GM12801 (cell line): ENCODE measurements around the gene LMX1B.

Source experiments
- TF ChIP-seq, protein P1 (sequence below): IDR thresholded peaks from one replicate; pipeline ENCODE4 v1.5.1; 2011; ENCODE audit warnings: control low read depth; ENCODE audit not compliant: insufficient read length; ENCODE audit errors: extremely low read depth

The LMX1B gene

GRCh38 chr9:126613651-126614050 is at the start of gene LMX1B:
Gene LMX1B (plus strand): TSS chr9:126613928. CDS start chr9:126614450, 522 bp downstream.
- TF ChIP-seq, protein P1, sequence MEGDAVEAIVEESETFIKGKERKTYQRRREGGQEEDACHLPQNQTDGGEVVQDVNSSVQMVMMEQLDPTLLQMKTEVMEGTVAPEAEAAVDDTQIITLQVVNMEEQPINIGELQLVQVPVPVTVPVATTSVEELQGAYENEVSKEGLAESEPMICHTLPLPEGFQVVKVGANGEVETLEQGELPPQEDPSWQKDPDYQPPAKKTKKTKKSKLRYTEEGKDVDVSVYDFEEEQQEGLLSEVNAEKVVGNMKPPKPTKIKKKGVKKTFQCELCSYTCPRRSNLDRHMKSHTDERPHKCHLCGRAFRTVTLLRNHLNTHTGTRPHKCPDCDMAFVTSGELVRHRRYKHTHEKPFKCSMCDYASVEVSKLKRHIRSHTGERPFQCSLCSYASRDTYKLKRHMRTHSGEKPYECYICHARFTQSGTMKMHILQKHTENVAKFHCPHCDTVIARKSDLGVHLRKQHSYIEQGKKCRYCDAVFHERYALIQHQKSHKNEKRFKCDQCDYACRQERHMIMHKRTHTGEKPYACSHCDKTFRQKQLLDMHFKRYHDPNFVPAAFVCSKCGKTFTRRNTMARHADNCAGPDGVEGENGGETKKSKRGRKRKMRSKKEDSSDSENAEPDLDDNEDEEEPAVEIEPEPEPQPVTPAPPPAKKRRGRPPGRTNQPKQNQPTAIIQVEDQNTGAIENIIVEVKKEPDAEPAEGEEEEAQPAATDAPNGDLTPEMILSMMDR, result no peak

GRCh38 chr9:126564128-126564527 is 49.6 kb upstream of the LMX1B start:
- TF ChIP-seq, protein P1, result no peak

DNA sequence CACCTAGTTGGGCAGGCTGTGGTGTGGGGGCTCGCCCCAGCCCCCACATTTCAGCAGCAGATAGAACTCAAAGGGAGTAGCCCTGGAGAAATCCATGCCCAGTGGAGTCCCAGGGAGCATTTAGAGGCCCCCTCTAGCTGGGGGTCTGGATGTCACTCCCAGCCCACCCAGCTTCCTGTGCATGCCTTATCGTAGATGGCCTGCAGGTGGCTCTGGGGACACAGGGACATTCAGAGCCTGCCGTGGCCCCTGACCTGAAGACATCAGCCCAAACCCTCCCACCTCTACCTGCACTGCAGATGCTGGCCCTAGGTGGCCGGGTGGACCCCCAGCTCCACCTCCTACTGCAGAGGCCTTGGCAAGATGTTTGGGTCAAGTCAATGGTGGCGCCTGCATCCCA is 49.0 kb upstream of the LMX1B start:
- TF ChIP-seq, protein P1, result no peak

DNA sequence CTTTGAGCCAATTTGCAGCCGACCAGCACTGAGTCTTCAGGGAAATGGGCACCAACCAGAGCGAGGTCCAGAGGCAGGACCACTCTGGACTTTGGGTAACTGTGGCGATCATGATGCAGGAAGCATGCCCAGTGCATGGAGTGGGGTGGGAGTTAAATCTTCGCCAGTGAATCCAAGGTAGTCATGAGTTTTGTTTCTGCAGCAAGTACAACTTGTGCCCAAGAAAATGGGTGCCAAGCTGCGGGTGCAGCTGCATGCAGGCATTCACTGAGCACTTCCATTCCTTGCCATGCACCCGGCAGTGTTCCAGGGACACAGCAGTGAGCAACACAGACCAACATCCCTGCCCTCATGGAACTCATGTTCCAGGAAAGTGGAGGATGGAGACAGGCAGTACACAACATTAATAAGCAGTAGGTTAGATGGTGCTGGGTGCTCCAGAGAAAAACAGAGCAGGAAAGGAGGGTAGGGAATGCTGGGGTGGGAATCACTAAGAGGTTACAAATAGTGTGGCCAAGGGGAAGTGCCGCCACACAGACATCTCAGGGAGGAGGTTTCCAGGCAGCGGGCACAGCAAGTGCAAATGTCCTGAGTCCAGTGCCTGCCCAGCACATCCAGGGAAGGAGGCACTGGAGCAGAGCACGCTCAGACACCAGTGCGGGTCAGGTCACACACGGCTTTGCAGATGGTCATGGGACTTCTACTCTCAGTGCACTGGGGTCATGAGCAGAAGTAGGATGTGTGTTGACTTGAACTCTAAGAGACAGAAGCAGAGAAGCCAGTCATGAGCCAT is 48.2 kb upstream of the LMX1B start:
- TF ChIP-seq, protein P1, result no peak

DNA sequence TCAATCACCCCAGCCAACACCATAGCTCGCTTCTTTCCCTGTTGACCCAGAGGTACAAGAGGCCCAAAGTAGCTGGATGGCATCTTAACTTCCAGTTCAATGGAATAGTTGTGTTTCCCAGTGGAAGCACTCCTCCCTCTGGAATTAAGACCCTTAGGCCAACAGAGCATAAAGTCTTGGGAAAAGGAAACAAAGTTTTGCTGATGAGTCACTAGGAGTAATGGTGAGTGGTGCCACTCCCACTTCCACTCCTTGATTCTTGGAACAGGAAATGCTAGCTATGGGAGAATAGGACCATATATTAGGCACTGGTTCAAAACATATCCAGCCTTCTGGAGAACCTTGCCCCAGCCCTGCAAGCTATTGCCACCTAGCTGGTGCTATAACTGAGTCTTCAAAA is 44.7 kb upstream of the LMX1B start:
- TF ChIP-seq, protein P1, result no peak

DNA sequence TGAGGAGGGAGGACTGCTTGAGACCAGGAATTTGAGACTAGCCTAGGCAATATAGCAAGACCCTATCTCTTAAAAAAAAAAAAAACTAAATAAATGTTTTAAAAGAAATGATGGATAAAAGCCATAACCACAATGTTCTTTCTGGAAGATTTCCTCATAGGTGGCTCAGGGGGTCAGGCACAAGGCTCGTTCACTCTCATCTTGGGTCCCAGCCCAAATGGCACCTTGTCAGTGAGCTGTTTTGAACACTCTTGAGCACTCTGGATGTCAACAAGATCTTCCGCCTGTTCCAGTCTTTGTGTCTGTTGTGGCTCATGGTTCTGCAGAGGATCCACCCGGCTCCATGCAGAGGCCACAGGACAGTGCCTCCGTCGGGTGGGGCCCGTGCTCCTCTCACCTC is 35.7 kb upstream of the LMX1B start:
- TF ChIP-seq, protein P1, result no peak

DNA sequence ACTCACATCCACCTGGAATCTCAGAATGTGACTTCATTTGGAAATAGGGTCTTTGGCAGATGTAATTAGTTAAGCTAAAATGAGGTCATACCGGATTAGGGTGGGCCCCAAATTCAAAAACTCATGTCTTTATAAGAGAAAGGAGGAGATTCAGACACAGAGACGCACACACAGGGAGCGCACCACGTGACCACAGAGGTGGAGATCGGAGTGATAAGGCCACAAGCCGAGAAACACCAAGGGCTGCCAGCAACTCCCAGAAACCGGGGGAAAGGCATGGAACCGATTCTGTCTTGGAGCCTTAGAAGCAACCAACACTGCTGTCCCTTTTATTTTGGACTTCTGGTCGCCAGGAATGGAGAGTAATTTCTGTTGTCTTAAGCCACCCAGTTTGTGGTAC is 31.8 kb upstream of the LMX1B start:
- TF ChIP-seq, protein P1, result no peak
